A549 (cell line): ENCODE measurements around the gene HSD17B4.

Source experiments
- BHLHE40 ChIP-seq: IDR thresholded peaks from 2 replicates; pipeline ENCODE4 v1.6.1; 2012; ENCODE audit warnings: low read depth, low read length, inconsistent platforms
- CHD2 ChIP-seq: fragments of 150-350 bp; IDR thresholded peaks from 2 replicates; pipeline ENCODE4 v1.6.1; 2014; ENCODE audit warnings: low read length; ENCODE audit not compliant: partially characterized antibody
- CTCF ChIP-seq: fragments of >200 bp; sonication (Bioruptor Twin); formaldehyde crosslinking; IDR thresholded peaks from 3 replicates; pipeline ENCODE4 v1.5.1; 2016
- ESRRA ChIP-seq: fragments of 150-350 bp; IDR thresholded peaks from 2 replicates; pipeline ENCODE4 v1.6.1; 2014; ENCODE audit warnings: mild to moderate bottlenecking, low read length, borderline replicate concordance
- HMGXB4 ChIP-seq: fragments of 250-450 bp; sonication (Bioruptor Pico); IDR thresholded peaks from 2 replicates; pipeline ENCODE4 v1.5.0; 2021; ENCODE audit warnings: mild to moderate bottlenecking, moderate library complexity, borderline replicate concordance
- MAZ ChIP-seq: fragments of 150-350 bp; IDR thresholded peaks from 2 replicates; pipeline ENCODE4 v1.6.1; 2014; ENCODE audit warnings: antibody characterized with exemption, low read depth, low read length, borderline replicate concordance
- NR3C1 ChIP-seq: fragments of >200 bp; sonication (Bioruptor Twin); formaldehyde crosslinking; IDR thresholded peaks from 3 replicates; pipeline ENCODE4 v1.6.1; 2017
- POLR2A ChIP-seq: IDR thresholded peaks from 2 replicates; pipeline ENCODE4 v1.6.1; 2012; ENCODE audit warnings: mild to moderate bottlenecking, low read length
- RAD21 ChIP-seq, 2 experiments: fragments of >200 bp in 1 of 2; sonication (Bioruptor Twin) in 1 of 2; formaldehyde crosslinking in 1 of 2; IDR thresholded peaks in 1 of 2; conservative IDR thresholded peaks in 1 of 2; 2 replicates in 1 of 2; 3 replicates in 1 of 2; pipeline ENCODE4 v1.6.1; 2012 to 2018; ENCODE audit warnings: inconsistent platforms in 1 of 2
- REST ChIP-seq: fragments of 200-600 bp; sonication (generic); IDR thresholded peaks from 2 replicates; pipeline ENCODE4 v1.6.1; 2016; ENCODE audit warnings: antibody characterized with exemption, mild to moderate bottlenecking, moderate library complexity
- TF ChIP-seq, protein P1 (sequence below): IDR thresholded peaks from 2 replicates; pipeline ENCODE4 v1.6.1; 2012

GRCh38 chr5:119453040-119453373 is 710 bp downstream of the HSD17B4 start:
- TF ChIP-seq HMGXB4 (CRISPR knock-in tag) (no peak), CTCF (no peak), POLR2A (no peak), ESRRA (no peak), NR3C1 (no peak), MAZ (no peak), REST (no peak), RAD21 (conservative IDR thresholded peaks at IDR 0.05 in 1 of 2, IDR thresholded peaks at IDR 0.05 in 1 of 2) (no peak), BHLHE40 (no peak), CHD2 (no peak)
- TF ChIP-seq, protein P1, sequence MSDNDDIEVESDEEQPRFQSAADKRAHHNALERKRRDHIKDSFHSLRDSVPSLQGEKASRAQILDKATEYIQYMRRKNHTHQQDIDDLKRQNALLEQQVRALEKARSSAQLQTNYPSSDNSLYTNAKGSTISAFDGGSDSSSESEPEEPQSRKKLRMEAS = no peak
